CD4-positive, alpha-beta memory T cell (primary cell): ENCODE data around the gene CRISPLD2. TPM values are rescaled to one million over a fixed set of nuclear protein-coding genes. Genes with fewer than 3 reads are reported as not detected.

Source experiments
- CTCF ChIA-PET: fragments of 350-600 bp; sonication (Branson Sonifier 250); formaldehyde crosslinking; loops from one replicate; lab custom pipeline; 2021; ENCODE audit warnings: inconsistent platforms; ENCODE audit not compliant: partially characterized antibody; lab: Charles Lee
- POLR2A ChIA-PET: fragments of 350-600 bp; sonication (Branson Sonifier 250); formaldehyde crosslinking; loops from one replicate; lab custom pipeline; 2021; ENCODE audit not compliant: partially characterized antibody; lab: Charles Lee
- DNase-seq, 5 donors: peaks; one replicate each; pipeline versions ENCODE4 v3.0.0 to v3.0.0-alpha.2; 2020 to 2022; ENCODE audit warnings: mixed read lengths in 1 of 5
- H3K27ac ChIP-seq: one replicate; pipeline ENCODE4 v1.7.0; 2013; ENCODE audit warnings: low read depth, low read length
- H3K27me3 ChIP-seq: 2 replicates; pipeline ENCODE4 v1.7.0; 2013; ENCODE audit warnings: mild to moderate bottlenecking, low read length, moderate library complexity; ENCODE audit not compliant: insufficient read depth
- H3K36me3 ChIP-seq: 2 replicates; pipeline ENCODE4 v1.7.0; 2013; ENCODE audit warnings: mild to moderate bottlenecking, low read length, moderate library complexity; ENCODE audit not compliant: insufficient read depth
- H3K4me1 ChIP-seq: 2 replicates; pipeline ENCODE4 v1.7.0; 2013; ENCODE audit warnings: mild to moderate bottlenecking, low read length, moderate library complexity; ENCODE audit not compliant: insufficient read depth
- H3K4me3 ChIP-seq, 2 donors: one replicate each; pipeline ENCODE4 v1.7.0; 2013; ENCODE audit warnings: low read length in 2 of 2, mild to moderate bottlenecking in 1 of 2
- H3K9me3 ChIP-seq, 2 donors: one replicate each; pipeline ENCODE4 v1.7.0; 2013; ENCODE audit warnings: low read length in 2 of 2, control low read depth in 1 of 2; ENCODE audit not compliant: control insufficient read depth in 1 of 2
- H3K27ac Mint-ChIP-seq, 7 donors: one replicate each; pipeline ENCODE4 v1.8.0; 2020 to 2021; ENCODE audit warnings: mixed read lengths in 7 of 7, mild to moderate bottlenecking in 6 of 7, inconsistent platforms in 3 of 7, moderate library complexity in 3 of 7
- H3K27me3 Mint-ChIP-seq, 2 donors: one replicate each; pipeline ENCODE4 v1.8.0; 2020 to 2021; ENCODE audit warnings: mixed read lengths in 2 of 2
- H3K36me3 Mint-ChIP-seq, 2 donors: one replicate each; pipeline ENCODE4 v1.8.0; 2020 to 2021; ENCODE audit warnings: mixed read lengths in 2 of 2, inconsistent platforms in 1 of 2, mild to moderate bottlenecking in 1 of 2
- H3K4me1 Mint-ChIP-seq, 4 donors: one replicate each; pipeline ENCODE4 v1.8.0; 2020 to 2021; ENCODE audit warnings: mixed read lengths in 4 of 4, mild to moderate bottlenecking in 1 of 4
- H3K4me3 Mint-ChIP-seq, 8 donors: one replicate each; pipeline ENCODE4 v1.8.0; 2020 to 2021; ENCODE audit warnings: mixed read lengths in 8 of 8, mild to moderate bottlenecking in 7 of 8, moderate library complexity in 6 of 8, inconsistent platforms in 3 of 8
- H3K9me3 Mint-ChIP-seq, 8 donors: one replicate each; pipeline ENCODE4 v1.8.0; 2020 to 2021; ENCODE audit warnings: mixed read lengths in 8 of 8, mild to moderate bottlenecking in 5 of 8, inconsistent platforms in 3 of 8, moderate library complexity in 1 of 8
- intact Hi-C: fragments of 100-400 bp; cut with micrococcal nuclease; formaldehyde crosslinking; loops from one replicate; pipeline ENCODE4 v1.15.1; 2023
- polyA plus RNA-seq, 2 donors: library from polyadenylated mRNA; unstranded; fragments of 300-500 nt; fragmentation: Illumina TruSeq; gene quantifications; one replicate each; pipeline ENCODE4 v1.2.3, GENCODE V29; 2021
- total RNA-seq, 2 experiments: library from RNA; stranded (reverse); gene quantifications; one replicate each; pipeline ENCODE4 v1.2.3, GENCODE V29; 2021

The CRISPLD2 gene
- total and polyA plus RNA-seq, 4 experiments from 2014 or later = 0.32 to 2.5 (median 0.95) TPM

GRCh38 chr16:84899414-84899813 is 79.6 kb downstream of the CRISPLD2 start:
- H3K4me1 ChIP-seq = no peaks in the 10 kb centered on the region
- H3K9me3 ChIP-seq = no peaks in the 10 kb centered on the region
- H3K27ac ChIP-seq = no peak overlapping the region
- H3K4me3 Mint-ChIP-seq = no peak overlapping the region
- peaks cover 0 to 3% of the 10 kb centered on the region in 2 donors for H3K36me3 Mint-ChIP-seq
- no peak for DNase-seq
- H3K27me3 Mint-ChIP-seq = peaks cover 1 to 4% of the 10 kb centered on the region in 2 donors
- H3K9me3 Mint-ChIP-seq = peaks cover 0 to 4% (median 0%) of the 10 kb centered on the region in 8 donors
- no peaks in the 10 kb centered on the region for H3K36me3 ChIP-seq
- H3K4me1 Mint-ChIP-seq = no peaks in the 10 kb centered on the region
- H3K27me3 ChIP-seq = no peaks in the 10 kb centered on the region
- no peak overlapping the region for H3K27ac Mint-ChIP-seq
- ChIA-PET CTCF (no interaction called here), POLR2A (no interaction called here)
- no peak overlapping the region for H3K4me3 ChIP-seq
- intact Hi-C loops = no loop called here

- H3K27me3 Mint-ChIP-seq = peaks cover 1% of the 10 kb centered on the region in 2 donors
- Histone ChIP-seq H3K4me3 (no peak overlapping the region), H3K27me3 (no peaks in the 10 kb centered on the region), H3K36me3 (no peaks in the 10 kb centered on the region), H3K9me3 (no peaks in the 10 kb centered on the region), H3K27ac (no peak overlapping the region), H3K4me1 (no peaks in the 10 kb centered on the region)
- CTCF ChIA-PET = interaction anchor here (0.6 kb wide), 1 partner anchor 21 kb away, joined by 3 read pairs; no protein-coding TSS in a partner anchor
- H3K27ac Mint-ChIP-seq = no peak overlapping the region
- H3K9me3 Mint-ChIP-seq = peaks cover 0 to 3% (median 0%) of the 10 kb centered on the region in 8 donors
- peaks cover 0 to 4% (median 0%) of the 10 kb centered on the region in 4 donors for H3K4me1 Mint-ChIP-seq
- POLR2A ChIA-PET = interaction anchor here (0.6 kb wide), 1 partner anchor 16 kb away, joined by 3 read pairs; no protein-coding TSS in a partner anchor
- H3K36me3 Mint-ChIP-seq = no peaks in the 10 kb centered on the region
- DNase-seq = no peak
- H3K4me3 Mint-ChIP-seq = no peak overlapping the region
- intact Hi-C loops = no loop called here
Observed at GRCh38 chr16:84905965-84906460, 86.2 kb downstream of the CRISPLD2 start.

GRCh38 chr16:84907051-84907450 is 87.3 kb downstream of the CRISPLD2 start:
- no peak overlapping the region for H3K4me3 ChIP-seq
- Mint-ChIP-seq H3K9me3 (no peaks in the 10 kb centered on the region), H3K4me3 (peak overlapping the region in 1 of 8 donors; percentile 10), H3K27ac (peak overlapping the region in 1 of 7 donors; percentile 44), H3K36me3 (no peaks in the 10 kb centered on the region), H3K4me1 (peaks cover 0 to 4% (median 0%) of the 10 kb centered on the region in 4 donors), H3K27me3 (peaks cover 0 to 1% of the 10 kb centered on the region in 2 donors)
- DNase-seq = no peak
- H3K36me3 ChIP-seq = no peaks in the 10 kb centered on the region
- H3K27ac ChIP-seq = no peak overlapping the region
- H3K4me1 ChIP-seq = no peaks in the 10 kb centered on the region
- ChIA-PET POLR2A (no interaction called here), CTCF (interaction anchor here (0.5 kb wide), 1 partner anchor 45 kb away, joined by 4 read pairs; no protein-coding TSS in a partner anchor)
- H3K27me3 ChIP-seq = no peaks in the 10 kb centered on the region
- intact Hi-C loops = no loop called here
- H3K9me3 ChIP-seq = no peaks in the 10 kb centered on the region

- Histone ChIP-seq H3K4me3 (no peak overlapping the region), H3K9me3 (no peaks in the 10 kb centered on the region), H3K36me3 (no peaks in the 10 kb centered on the region), H3K27me3 (no peaks in the 10 kb centered on the region), H3K4me1 (no peaks in the 10 kb centered on the region), H3K27ac (no peak overlapping the region)
- CTCF ChIA-PET = no interaction called here
- Mint-ChIP-seq H3K4me3 (no peak overlapping the region), H3K36me3 (no peaks in the 10 kb centered on the region), H3K9me3 (no peaks in the 10 kb centered on the region), H3K27me3 (peaks cover 0 to 1% of the 10 kb centered on the region in 2 donors), H3K4me1 (peaks cover 0 to 4% (median 0%) of the 10 kb centered on the region in 4 donors), H3K27ac (peak overlapping the region in 1 of 7 donors; percentile 44)
- intact Hi-C loops = no loop called here
- DNase-seq = no peak
- POLR2A ChIA-PET = no interaction called here
Observed at GRCh38 chr16:84907575-84907974, 87.8 kb downstream of the CRISPLD2 start.

- Histone ChIP-seq H3K4me3 (no peak overlapping the region), H3K9me3 (no peaks in the 10 kb centered on the region), H3K27ac (no peak overlapping the region), H3K27me3 (no peaks in the 10 kb centered on the region), H3K4me1 (no peaks in the 10 kb centered on the region), H3K36me3 (no peaks in the 10 kb centered on the region)
- DNase-seq = no peak
- H3K36me3 Mint-ChIP-seq = no peaks in the 10 kb centered on the region
- peaks cover 3 to 7% of the 10 kb centered on the region in 2 donors for H3K27me3 Mint-ChIP-seq
- ChIA-PET POLR2A (no interaction called here), CTCF (no interaction called here)
- peaks cover 0 to 4% (median 0%) of the 10 kb centered on the region in 4 donors for H3K4me1 Mint-ChIP-seq
- intact Hi-C loops = no loop called here
- no peak overlapping the region for H3K27ac Mint-ChIP-seq
- H3K9me3 Mint-ChIP-seq = no peaks in the 10 kb centered on the region
- H3K4me3 Mint-ChIP-seq = no peak overlapping the region
Observed at GRCh38 chr16:84909476-84910085, 89.8 kb downstream of the CRISPLD2 start.

- POLR2A ChIA-PET = no interaction called here
- intact Hi-C loops = no loop called here
- no peaks in the 10 kb centered on the region for H3K36me3 Mint-ChIP-seq
- H3K27me3 ChIP-seq = no peaks in the 10 kb centered on the region
- no peaks in the 10 kb centered on the region for H3K9me3 ChIP-seq
- H3K4me3 ChIP-seq = no peak overlapping the region
- no peaks in the 10 kb centered on the region for H3K36me3 ChIP-seq
- H3K4me1 ChIP-seq = no peaks in the 10 kb centered on the region
- H3K27ac Mint-ChIP-seq = no peak overlapping the region
- H3K9me3 Mint-ChIP-seq = no peaks in the 10 kb centered on the region
- CTCF ChIA-PET = interaction anchor here (1.2 kb wide), 2 partner anchors 41 to 157 kb away, joined by 3 to 4 read pairs; no protein-coding TSS in a partner anchor
- no peak overlapping the region for H3K4me3 Mint-ChIP-seq
- DNase-seq = no peak
- peaks cover 0 to 6% (median 0%) of the 10 kb centered on the region in 4 donors for H3K4me1 Mint-ChIP-seq
- no peak overlapping the region for H3K27ac ChIP-seq
- H3K27me3 Mint-ChIP-seq = peaks cover 9 to 15% of the 10 kb centered on the region in 2 donors
Observed at GRCh38 chr16:84911486-84912216, 91.9 kb downstream of the CRISPLD2 start.

DNA sequence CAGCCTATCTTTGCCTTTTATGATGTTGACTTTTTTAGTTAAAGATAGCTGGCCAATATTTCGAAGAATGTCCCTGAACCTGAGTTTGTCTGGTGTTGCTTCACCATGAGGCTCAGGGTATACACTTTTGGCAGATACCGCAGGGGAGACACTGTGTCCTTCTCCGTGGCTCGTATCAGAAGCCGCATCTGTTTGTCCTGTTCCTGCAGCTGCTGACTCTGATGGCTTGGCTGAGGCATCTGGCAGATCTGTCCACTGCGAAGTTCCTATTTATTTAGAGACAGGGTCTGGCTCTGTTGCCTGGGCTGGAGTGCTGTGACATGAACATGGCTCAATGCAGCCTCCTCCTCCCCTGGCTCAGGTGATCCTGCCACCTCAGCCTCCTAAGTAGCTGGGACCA is 93.5 kb downstream of the CRISPLD2 start:
- DNase-seq = no peak
- Mint-ChIP-seq H3K9me3 (no peaks in the 10 kb centered on the region), H3K27ac (no peak overlapping the region), H3K4me1 (peaks cover 0 to 2% (median 0%) of the 10 kb centered on the region in 4 donors), H3K4me3 (no peak overlapping the region), H3K36me3 (no peaks in the 10 kb centered on the region), H3K27me3 (peaks cover 13 to 18% of the 10 kb centered on the region in 2 donors)
- Histone ChIP-seq H3K27me3 (no peaks in the 10 kb centered on the region), H3K36me3 (no peaks in the 10 kb centered on the region), H3K4me1 (no peaks in the 10 kb centered on the region), H3K4me3 (no peak overlapping the region), H3K27ac (no peak overlapping the region), H3K9me3 (no peaks in the 10 kb centered on the region)
- CTCF ChIA-PET = interaction anchor here (1.0 to 1.1 kb wide), 2 partner anchors 11 to 340 kb away, joined by 3 read pairs; no protein-coding TSS in a partner anchor
- intact Hi-C loops = no loop called here
- POLR2A ChIA-PET = no interaction called here
